Glomerular endothelial cell (primary cell): ENCODE data around the gene TNC. TPM values are rescaled to one million over a fixed set of nuclear protein-coding genes. Genes with fewer than 3 reads are reported as not detected.
"Not testable (repeated sequence)": the region's sequence is repeated elsewhere in the genome, so short reads cannot be mapped to it uniquely, and the experiment has no call there.

Source experiments
- DNase-seq: peaks from one replicate; pipeline ENCODE4 v3.0.0-alpha.2; 2011; ENCODE audit warnings: low read depth, low spot score; ENCODE audit errors: extremely low read depth
- total RNA-seq: library from RNA; depleted of rRNA; stranded (reverse); fragments of >200 nt; gene quantifications from 2 replicates; pipeline ENCODE4 v1.2.3, GENCODE V29; 2015

The TNC gene
- total RNA-seq, 1 donor from 2014 or later = 27.0 TPM

GRCh38 chr9:115135821-115136778 lies 18.1 kb upstream of the TNC start:
- no peak for DNase-seq

- no peak for DNase-seq
These were observed 17.0 kb upstream of the TNC start for GRCh38 chr9:115134941-115135340.

- DNase-seq = no peak
These were observed 15.7 kb upstream of the TNC start for GRCh38 chr9:115133649-115134048.

- DNase-seq = no peak
These were observed 14.7 kb upstream of the TNC start for GRCh38 chr9:115132648-115133047.

- no peak for DNase-seq
These were observed 12.2 kb upstream of the TNC start for GRCh38 chr9:115130176-115130575.

- DNase-seq = not testable (repeated sequence)
These were observed 10.8 kb upstream of the TNC start for GRCh38 chr9:115128726-115129125.

GRCh38 chr9:115127191-115127817 lies 9.3 kb upstream of the TNC start:
- no peak for DNase-seq

GRCh38 chr9:115126404-115126803 lies 8.4 kb upstream of the TNC start:
- no peak for DNase-seq

- DNase-seq = no peak
These were observed 5.0 kb upstream of the TNC start for GRCh38 chr9:115122937-115123336.

- no peak for DNase-seq
These were observed 3.2 kb upstream of the TNC start for GRCh38 chr9:115121181-115121580.

- DNase-seq = no peak
These were observed 892 bp upstream of the TNC start for GRCh38 chr9:115118879-115119218.

- no peak for DNase-seq
These were observed 1.3 kb downstream of the TNC start for GRCh38 chr9:115116421-115117284.

- no peak for DNase-seq
These were observed 2.0 kb downstream of the TNC start for GRCh38 chr9:115115924-115116323.

GRCh38 chr9:115115117-115115880 lies 2.7 kb downstream of the TNC start:
- DNase-seq = no peak

GRCh38 chr9:115114546-115114945 lies 3.4 kb downstream of the TNC start:
- no peak for DNase-seq

GRCh38 chr9:115114084-115114483 lies 3.9 kb downstream of the TNC start:
- DNase-seq = no peak

- DNase-seq = no peak
These were observed 6.1 kb downstream of the TNC start for GRCh38 chr9:115111874-115112273.

GRCh38 chr9:115109486-115109885 lies 8.5 kb downstream of the TNC start:
- DNase-seq = no peak

- no peak for DNase-seq
These were observed 10.3 kb downstream of the TNC start for GRCh38 chr9:115107701-115108100.

- no peak for DNase-seq
These were observed 11.3 kb downstream of the TNC start for GRCh38 chr9:115106642-115107041.

GRCh38 chr9:115106001-115106400 lies 12.0 kb downstream of the TNC start:
- no peak for DNase-seq
